NCI-H510A (cell line): ENCODE measurements around the gene GRAP2.
"Not testable (repeated sequence)": the region's sequence is repeated elsewhere in the genome, so short reads cannot be mapped to it uniquely, and the experiment has no call there.

ENCODE experiments used
- DNase-seq: peaks from one replicate; lab custom pipeline; 2025; lab: John Stamatoyannopoulos, UW

Gene GRAP2

GRCh38 chr22:39946126-39946502 is 45.2 kb downstream of the GRAP2 start:
- no peak for DNase-seq

DNA sequence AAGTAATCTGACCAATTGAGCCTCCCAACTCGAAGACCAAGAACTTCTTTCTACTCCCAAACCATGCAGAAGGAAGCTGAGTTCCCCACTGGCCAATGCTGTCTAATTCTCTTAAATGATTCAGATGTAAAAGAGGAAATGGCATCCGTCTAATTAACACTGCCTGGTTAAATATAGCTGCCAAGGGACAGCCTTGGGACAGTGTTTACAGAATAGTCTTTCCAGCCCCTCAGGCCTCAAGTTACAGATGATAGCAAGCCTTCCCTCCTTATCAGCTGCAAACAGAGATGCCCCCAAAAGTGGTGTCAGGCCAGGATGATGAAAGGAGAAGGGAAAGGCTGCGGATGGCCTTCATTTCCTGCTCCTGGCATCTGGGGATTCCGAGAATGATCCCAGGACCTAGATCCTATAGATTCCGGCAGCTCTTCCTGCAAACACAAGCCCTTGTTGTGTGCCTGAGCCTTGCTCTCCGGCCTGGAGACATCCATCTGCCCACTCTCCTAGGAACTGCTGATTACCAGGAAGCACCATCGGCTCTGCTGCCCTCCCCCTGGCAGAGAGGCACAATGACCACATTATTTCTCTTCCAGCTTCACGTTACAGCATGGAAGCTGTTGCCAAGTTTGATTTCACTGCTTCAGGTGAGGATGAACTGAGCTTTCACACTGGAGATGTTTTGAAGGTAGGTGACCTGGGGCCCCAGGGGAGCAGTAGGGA is 45.8 kb downstream of the GRAP2 start:
- DNase-seq: no peak

DNA sequence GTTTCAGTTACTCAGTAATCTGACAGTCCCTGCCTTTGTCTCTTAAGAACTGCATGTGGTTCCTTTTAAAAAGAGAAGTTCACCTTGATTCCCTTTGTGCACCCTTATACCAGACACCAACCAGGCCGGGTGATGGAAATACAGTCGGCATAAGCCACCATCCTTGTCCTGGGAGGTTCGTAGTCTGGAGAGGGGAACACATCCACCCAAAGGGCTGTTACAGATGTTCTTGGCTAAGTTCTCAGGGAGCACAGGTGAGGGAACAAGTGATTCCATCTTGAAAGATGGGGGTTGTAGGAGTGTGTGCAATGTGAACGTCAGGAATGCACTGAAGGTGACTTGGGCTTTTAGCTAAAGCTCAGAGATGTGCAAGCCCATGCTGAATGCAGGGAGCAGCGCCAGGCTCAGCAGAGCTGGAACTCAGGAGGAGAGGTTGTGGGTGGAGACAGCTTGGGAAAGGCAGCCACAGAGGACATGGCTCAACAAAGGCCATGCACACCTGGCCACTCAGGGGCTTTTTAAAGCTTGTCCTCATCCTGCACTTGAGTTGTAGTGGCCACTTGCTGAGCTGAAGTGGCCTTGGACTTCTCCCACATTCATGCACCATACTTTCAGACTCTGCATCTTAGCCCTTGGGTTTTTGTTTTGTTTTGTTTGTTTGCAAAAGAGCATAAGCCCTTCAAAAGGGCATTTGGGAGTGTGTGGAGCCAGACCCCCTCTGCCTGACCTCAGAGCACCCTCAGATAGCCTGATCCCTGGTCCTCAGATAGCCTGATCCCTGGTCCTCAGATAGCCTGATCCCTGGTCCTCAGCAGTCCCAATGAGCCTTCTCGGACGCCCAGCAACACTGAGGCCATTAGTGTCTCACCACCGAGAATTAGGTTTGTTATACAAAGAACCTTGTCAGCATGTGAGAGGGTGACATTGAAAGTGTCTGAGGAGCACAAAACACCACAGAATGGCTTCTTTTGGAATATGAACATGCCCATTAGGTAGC is 46.6 kb downstream of the GRAP2 start:
- DNase-seq: peak; percentile 79

DNA sequence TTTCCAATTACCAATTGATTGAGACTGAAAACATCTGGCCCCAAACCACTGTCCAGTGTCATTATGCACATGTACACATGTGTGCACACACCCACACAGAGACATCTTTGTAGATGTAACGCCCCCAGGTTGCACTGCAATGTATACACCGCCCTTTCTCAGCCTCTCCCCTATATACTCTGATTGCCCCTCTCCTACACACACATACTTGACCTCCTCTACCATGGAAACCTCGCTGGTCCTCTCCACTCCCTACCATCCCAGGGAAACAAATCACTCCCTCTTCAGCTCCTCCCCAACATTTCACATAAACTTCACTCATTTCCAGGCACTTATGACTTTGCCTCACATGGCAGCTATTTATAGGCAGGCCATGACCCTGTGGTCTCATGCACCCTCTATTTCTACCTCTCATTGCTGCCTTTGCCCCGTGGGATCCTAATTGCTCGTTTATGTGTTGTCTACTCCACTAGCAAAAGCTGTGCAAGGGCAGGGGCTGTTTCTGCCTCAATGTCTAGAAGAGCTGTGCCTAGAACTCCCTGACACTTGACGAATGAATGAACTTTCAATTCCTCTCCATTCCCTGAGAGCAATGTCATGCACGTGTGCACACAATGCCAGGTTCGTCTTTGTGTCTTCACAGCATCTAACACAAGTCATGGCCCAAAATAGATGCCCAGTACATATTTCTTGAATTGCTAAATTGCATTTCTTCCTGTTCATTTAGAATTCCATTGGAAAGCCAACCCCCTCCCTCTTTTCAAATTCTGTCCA is 49.3 kb downstream of the GRAP2 start:
- no peak for DNase-seq

DNA sequence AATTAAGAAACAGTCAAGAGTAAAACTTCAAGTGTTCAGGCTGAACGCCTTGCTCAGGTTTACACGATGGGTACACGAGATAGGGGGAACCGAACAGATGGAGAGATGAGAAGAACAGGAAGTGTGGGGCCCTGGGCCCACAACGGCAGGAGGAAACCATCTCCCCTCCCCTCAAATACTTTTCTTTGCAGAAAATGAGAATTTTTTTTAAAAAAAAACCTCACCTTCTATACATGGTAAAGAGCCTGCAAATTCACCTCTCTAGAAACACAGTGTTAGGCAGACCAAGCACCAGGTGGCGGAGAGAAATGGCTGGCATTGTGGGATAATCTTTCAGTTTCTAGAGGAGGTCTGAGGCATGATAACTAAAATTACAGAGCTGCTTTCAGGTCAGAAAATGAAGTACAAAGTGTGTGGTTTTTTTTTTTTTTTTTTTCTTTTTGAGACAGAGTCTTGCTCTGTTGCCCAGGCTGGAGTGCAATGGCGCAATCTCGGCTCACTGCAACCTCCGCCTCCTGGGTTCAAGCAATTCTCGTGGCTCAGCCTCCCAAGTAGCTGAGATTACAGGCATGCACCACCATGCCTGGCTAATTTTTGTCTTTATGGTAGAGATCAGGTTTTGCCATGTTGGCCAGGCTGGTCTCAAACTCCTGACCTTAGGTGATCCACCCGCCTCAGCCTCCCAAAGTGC is 50.9 kb downstream of the GRAP2 start:
- not testable (repeated sequence) for DNase-seq

DNA sequence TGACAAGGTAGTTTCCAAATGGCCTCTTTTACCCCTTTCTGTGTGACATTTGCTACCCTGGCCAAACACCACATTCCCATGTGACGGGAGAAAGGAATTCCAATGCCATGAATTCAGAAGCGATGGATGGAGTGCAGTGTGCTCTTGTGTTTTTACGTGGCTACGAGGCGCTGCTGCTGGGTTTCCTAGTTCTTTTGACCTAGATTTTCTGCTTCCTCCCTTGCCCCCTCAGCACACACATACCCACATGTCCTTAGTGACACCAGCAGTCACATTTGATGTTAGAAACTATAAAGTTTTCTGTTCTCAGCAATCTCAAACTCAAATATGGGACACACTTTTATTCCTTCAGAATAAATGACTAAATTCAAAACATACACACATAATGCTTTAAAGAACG is 51.5 kb downstream of the GRAP2 start:
- DNase-seq: no peak

- no peak for DNase-seq
These were observed 52.2 kb downstream of the GRAP2 start for GRCh38 chr22:39953101-39953500.

- no peak for DNase-seq
These were observed 53.7 kb downstream of the GRAP2 start for GRCh38 chr22:39954584-39955055.

DNA sequence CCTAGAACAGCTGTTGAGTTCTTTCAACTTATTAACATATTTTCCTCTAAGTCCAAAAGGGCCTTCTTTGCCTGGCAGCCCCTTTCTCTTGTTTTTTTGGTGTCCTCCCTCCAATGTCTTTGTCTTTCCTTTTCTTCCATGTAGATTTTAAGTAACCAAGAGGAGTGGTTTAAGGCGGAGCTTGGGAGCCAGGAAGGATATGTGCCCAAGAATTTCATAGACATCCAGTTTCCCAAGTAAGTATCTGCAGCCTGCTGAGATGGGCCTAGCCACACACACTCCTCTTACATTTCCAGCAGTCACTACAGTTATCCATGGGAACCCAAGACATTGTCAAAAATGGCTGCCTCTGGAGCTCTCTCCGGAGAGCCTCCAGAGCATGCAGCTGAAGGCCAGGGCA is 54.8 kb downstream of the GRAP2 start:
- no peak for DNase-seq

DNA sequence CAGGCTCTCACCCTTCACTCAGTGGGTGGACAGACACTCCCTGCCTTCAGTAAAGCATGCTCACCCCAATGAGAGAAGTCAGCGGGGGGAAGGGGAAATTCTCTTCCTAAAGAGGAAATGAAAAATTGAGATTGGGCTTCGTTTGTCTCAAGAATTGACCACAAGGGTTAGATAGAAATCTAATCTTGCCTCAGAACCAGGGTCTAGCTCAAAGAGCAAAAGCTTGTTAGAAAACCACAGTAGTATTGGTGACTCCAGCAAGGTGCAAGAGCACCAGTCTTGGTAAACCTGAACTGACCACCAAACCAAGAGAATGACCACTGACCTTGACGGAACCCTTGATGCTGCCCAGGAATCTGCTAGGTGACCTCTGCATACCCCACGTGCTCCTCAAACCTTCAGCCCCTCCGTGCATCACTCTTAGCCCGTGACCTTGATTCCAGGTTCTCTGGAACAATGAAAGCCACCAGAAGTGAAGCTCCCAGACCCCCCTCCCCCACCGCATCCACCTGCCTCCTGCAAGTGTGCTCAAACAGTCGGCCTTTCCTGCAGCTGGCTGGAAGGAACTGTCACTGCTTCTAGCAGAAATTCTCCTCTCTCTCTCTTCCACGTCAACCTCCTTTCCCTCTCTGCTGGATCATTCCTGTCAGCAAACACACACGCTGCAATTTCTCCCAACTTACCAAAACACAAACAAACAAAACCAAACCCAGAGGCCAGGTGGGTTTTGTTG is 56.2 kb downstream of the GRAP2 start:
- DNase-seq: peak; percentile 57

DNA sequence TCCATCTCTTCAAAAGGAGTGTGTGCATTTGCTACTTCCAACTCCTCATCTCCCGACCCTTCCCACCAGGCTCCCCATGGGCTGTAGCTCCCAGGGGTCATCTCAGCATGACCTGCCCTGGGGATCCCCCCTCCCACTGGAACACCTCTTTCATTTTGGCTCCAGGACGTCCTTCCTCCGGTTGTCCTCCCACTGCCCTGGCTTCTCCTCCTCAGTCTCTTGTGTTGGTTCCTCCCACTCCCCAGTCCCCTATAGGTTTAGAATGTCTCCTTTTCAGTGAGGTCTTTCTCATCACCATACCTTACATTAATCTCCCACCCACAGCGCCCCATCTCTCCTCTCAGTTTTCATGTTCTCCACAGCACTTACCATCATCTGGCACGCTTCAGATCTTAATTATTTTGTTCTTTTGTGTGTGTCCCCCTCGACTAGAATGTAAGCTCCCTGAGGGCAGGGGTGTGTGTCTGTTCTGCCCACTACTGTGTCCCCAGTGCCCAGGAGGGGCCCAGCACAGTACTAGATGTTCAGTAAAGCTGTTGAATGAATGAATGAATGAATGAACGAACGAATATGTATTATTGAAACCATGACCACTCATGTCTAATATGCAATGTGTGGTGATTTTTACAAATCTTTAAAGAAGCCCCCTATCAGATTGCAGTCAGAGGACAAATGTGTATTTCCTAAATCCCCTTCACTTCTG is 57.3 kb downstream of the GRAP2 start:
- no peak for DNase-seq

DNA sequence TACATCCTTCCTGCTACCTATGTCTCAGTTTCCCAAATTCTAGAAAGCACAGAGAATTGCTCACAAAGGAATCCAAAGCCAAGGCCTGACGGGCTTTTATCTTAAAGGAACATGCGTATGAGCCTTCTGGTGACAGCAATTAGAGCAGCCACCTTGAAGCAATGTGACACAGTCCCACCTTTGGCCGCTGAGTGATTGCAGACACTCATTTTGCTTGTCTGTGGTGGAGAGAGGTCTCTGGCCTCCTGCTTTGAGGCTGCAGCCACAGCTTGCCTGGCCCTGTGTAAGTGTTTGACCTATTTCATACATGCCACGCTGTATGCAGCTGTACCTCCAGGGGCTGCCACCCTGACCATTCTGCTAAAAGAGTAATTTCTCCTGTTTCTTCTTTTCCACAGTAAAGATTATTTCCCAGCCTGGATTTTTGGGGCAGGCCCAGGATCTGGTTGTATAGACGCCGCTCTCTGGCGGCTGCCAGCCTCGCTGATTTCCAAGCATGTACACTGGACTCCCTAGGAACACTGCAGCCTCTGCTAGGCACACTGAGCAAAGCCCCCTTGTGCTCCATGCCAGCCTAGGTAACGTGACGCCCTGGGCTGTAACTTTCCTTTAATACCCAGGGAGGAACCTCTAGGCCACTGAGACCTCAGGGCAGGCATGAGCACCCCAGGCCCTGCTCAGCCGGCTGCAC is 58.2 kb downstream of the GRAP2 start:
- DNase-seq: no peak

GRCh38 chr22:39959640-39960447 is 59.0 kb downstream of the GRAP2 start, which contains the start of gene TMA7B:
TSS of gene TMA7B (plus strand) at chr22:39960397. CDS start at chr22:39964375, 3,978 bp downstream.
- peak; percentile 36 for DNase-seq

DNA sequence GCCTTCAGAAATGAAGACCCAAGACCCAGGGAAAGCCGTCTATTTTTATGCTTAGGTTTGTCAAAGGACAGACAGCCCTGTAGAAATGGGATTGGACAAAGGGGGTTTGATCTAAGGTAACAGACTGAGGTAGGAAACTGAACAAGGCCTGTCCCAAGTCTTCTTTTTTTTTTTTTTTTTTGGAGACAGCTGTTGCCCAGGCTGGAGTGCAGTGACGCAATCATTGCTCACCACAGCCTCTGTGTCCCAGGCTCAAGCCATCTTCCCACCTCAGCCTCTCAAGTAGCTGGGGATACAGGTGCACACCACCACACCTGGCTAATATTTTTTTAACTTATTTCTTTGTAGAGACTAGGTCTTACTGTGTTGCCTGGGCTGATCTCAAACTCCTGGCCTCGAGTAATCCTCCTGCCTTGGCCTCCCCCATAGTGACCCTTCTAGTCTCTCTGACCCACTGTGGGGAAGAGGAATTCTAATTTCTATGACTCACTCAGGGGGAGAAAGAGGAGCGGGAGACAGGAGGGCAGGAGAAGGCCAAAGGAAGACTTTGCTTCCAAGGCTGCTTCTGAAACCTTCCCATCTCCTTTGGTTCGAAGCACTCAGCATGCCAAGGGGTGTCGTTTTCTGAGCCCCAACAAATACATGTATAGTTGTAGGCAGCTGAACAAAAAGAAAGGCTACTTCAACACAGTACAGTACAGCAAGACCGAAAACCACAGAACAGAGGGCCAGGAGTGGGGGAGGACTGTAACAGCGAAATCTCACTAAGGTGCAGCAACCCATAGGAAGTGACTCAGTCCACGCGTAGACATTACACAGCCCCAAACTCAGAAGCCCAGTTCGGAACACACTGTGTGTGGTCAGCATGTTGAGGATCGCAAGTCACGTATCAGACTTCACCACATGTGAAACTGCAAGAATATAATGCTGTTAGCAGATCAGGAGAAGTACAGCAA is 60.2 kb downstream of the GRAP2 start:
- DNase-seq: no peak

DNA sequence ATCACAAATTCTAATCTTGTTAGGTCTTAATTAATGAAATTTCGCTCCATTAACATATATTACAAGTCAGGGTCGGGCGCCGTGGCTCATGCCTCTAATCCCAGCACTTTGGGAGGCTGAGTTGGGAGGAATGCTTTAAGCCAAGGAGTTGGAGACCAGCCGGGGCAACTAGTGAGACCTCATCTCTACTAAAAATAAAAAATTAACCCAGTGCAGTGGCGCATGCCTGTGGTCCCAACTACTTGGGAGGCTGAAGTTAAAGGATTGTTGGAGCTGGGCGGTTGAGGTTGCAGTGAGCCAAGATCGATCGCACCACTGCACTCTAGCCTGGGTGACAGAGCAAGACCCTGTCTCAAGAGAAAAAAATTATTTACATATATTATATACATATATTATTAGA is 61.2 kb downstream of the GRAP2 start:
- no peak for DNase-seq

GRCh38 chr22:39965748-39966147 is 64.9 kb downstream of the GRAP2 start:
- DNase-seq: no peak

DNA sequence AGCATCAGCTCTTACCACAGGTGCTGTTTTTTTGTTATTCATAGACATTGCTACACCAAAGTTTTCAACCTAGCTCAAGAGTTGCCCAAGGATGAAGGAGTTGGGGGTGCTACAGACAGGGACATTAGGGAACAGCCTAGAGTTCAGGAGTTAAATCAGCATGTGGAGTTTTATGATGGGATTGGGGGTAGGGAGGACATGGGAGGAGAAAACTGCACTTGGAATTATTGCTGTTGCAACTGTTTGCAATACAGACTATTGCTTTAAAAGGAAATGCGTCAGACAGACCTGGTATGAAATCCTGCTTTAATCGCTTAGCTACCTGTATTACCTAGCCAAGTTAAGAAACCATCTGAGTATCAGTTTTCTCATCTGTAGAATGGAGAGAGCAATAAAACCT is 65.6 kb downstream of the GRAP2 start:
- no peak for DNase-seq
